Measurements from ENCODE around the gene ARID1B. TPM values are rescaled to one million over a fixed set of nuclear protein-coding genes. Genes with fewer than 3 reads are reported as not detected.
A peak's percentile ranks its signal among the peaks of the same experiment; 100 is the strongest.

Gene ARID1B
- total RNA-seq, 1 donor from 2014 or later: 75.8 TPM

DNA sequence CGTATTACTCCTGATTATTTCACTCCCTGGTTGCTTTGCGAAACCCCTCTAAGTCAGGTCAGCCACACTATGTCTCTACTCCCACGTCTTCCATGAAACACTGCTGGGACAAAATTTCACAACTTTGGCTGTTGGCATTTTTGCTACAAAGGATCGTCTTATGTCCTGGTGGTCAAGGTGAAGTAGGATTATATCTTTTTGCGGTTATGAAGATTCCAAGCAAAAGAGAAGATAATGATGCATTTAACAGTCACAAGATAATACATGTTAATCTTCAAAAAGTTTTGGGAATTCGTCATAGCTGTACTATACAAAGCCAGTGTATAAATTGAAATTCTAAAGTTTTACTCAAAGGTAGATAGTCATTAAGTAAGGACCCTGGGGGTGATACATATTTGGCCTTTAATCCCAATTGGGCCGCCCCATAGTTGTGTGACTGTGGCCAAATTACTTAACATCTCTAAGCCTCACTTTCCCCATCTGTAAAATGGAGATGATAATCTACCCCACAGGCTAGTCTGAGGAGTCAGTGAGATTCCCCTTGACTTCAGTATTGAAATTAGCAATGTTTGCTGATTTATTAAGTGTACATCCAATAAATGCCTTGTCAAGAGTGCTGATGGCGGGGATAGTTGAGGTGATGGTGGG, 212.1 kb downstream of the ARID1B start:
- no peak for DNase-seq (ENCODE audit: low read depth)

DNA sequence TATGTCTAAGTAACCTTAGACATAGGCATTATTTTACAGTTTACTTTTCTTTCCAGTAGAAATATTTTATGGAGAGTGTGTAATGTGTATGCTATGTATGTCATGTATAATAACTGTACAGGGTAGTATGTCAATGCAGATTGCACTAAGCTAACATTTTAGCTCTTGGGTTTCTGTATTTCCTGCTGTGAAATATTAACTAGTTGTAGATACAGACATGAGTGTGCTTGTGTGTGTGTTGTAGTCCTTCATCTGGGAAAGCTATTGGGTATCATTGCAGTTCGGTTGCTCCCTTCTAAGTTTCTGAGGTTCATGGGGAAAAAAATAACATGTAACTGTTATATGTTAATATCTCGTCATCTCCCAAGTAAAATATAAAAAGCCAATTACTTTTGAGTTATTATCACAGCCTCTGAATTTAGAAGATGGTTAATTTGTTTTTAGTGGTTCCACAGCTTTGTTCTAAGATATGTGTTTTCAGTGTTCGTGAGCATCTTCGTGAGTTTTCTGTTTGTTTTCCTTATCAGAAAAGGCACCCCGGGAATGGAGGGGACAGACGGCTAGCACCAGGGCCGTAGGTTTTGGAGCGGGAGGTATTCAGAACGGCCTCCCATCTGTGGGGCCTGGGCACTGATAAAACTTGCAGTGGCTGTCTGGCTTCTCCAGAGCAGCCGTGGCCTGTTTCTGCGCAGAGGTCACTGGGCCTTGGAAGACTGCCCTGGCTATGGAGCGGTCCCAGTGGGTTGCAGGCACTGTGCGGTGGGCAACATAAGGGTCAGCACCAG, 215.0 kb downstream of the ARID1B start:
- peak; percentile 50 for DNase-seq (ENCODE audit: low read depth)

DNA sequence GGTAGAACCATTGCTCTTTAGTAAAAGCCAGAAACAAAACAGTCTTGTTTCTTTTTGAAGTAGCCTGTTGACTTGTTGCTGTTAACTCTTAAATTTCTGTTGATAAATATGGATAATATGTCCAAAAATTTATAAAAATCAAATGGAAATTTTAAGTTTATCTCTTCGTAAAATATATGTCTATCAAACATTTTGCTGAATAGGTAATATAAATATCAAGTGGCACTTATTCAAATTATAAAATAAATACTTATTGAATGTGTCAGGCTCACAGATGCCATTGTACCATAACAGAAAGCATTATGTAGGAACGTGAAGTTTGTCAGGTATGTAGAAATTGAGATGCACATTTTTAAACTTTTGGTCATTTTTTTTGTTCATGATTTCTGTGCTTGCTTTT, 216.5 kb downstream of the ARID1B start:
- DNase-seq (ENCODE audit: low read depth): no peak

DNA sequence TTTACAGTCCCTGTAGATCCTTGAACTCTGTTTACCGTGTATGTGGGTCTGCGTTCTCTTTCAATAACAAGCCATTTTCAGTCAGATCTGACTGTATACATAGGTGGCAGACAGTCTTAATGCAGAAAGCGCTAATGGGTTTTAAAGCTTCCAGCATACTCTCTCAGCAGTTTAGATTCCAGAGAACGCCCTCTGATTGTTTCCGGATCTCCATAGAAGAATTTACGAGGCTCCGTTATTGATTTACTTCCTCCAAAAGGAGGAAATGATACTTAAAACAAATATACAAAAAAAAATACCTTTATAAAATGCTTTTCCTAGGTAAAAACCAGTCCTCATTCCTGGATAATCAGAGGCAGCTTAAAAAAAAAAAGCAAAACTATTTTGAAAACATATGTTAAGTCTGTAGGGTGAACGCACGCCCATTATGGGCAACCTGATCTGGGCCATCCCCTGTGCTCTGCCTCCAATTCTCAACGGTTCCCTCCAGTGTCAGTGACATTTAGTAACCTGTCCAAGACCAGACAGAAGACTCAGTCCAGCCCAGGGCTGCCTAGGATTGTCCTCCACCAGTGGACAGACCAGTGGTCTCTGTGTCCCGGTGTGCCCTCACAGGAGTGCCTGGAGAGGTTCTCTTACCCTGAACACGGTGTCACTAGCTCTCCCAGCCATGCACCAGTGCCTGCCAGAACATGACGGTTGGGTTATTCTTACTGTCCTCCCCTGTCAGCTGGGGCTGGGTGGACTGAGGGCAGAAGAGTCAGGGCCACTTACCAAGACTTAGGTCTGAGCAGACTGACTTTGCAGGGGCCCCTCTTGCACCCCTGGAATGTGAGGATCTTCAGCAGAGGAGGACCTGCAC, 217.3 kb downstream of the ARID1B start:
- DNase-seq (ENCODE audit: low read depth): peak; percentile 71

DNA sequence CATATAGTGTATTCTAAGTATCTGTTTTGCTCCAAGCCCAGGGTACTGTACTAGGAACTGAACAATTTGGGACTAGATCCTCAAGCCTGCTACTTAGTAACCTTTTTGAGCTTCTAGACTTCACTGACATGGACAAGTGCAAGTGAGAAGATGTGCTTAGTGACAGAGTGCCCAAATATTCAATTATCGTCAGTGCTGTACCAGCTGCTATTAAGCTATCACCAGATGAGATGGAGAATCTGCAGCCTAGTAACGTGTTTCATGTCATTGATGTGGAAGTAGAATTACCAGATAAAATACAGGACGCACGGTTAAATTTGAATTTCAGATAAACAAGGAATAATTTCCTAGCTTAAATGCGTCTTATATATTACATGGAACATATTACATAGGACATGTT, 218.3 kb downstream of the ARID1B start:
- no peak for DNase-seq (ENCODE audit: low read depth)

DNA sequence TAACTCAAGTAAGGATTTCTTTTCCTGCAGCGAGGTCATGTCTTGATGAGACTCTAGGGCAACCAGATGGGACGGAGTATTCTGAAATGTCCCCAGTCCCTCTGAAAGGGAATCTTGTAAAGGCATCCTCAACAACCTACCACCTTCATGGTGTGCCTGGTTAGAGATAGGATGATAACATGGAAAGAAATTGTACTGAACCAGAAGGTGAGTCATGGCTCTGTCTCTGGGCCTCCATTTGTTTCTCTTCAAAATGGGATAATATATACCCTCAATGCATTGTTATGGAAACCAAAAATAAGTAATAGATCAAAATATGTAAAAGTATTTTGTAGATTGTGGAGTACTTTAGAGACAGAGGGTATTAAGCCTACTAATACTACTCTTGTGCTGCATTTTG, 219.1 kb downstream of the ARID1B start:
- no peak for DNase-seq (ENCODE audit: low read depth)

DNA sequence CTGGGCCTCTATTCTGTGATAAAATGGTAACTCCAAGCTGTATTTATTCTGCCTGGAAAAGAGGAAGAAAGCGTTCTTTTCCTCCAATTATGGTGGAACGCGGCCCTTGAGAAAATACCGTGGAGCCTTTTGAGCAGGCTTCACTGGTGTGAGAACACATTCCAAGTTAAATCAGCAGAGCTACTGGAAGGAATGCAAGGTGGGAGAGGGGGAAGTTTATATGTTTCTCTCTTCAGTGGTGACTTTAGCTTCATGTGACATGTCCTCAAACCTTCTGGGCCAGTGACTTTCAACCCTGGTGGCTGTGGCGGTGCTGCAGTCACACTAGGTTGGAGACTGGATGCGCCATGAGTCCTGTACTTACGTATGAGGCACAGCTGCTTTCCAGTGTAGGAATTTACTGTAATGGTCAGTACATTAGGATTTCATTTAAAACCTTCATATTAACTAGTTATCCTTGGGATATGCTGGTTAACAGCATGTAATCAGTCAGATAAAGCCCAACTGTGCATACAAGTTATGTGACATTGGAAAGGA, 221.7 kb downstream of the ARID1B start:
- DNase-seq (ENCODE audit: low read depth): no peak

DNA sequence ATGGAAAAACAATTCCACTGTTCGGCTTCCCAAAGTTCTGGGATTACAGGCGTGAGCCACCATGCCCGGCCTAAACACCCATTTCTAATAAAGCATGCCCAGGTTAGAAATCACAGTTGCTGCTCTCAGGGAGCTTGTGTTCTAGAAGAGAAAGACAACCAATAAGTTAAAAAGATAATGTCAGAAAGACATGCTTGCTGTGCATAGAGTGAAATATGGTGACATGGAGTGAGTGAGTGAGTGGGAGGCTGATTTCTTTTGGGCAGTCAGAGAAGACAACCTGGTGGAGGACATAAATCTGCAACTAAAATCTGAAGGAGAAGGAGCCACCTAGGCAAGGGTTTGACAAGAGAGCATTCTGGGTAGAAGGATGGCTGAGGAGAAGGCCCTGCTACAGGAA, 222.6 kb downstream of the ARID1B start:
- DNase-seq (ENCODE audit: low read depth): no peak

DNA sequence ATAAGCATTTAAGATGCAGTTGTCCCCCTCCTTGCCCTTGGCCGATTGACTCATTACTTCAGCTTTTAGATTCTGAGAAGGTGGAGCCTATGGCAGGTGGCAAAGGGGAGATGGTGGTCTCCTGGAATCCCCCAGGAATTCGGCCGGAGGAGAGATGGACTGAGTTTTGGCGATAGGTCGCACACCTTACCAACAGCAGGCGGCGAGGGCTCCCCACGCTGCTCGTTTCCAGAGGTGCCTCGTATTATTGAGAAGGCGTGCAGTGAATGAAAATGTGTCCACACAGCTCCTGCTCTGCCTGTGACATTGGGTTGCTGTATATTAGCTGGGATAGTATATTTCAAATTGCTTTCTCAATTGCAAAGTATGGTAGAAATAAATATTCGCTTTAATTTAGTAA, 224.5 kb downstream of the ARID1B start:
- no peak for DNase-seq (ENCODE audit: low read depth)

DNA sequence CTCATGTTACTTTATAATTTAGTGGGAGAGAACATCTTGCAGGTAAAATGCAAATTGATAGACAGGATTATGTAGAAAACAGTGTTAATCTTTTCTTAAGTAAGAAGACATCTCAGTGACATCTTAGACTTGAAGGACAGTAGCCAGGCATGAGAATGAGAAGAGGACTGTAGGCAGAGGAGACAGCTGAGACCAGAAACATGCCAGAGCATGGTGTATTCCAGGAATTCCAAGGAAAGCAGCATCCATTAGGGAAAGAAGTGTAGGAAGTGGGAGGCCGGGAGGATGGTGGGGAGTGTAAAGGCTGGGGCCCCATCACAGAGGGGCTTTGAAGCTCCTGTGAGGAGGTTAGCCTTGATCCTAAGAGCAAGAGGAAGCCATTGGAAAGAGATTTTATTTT, 225.6 kb downstream of the ARID1B start:
- DNase-seq (ENCODE audit: low read depth): no peak

DNA sequence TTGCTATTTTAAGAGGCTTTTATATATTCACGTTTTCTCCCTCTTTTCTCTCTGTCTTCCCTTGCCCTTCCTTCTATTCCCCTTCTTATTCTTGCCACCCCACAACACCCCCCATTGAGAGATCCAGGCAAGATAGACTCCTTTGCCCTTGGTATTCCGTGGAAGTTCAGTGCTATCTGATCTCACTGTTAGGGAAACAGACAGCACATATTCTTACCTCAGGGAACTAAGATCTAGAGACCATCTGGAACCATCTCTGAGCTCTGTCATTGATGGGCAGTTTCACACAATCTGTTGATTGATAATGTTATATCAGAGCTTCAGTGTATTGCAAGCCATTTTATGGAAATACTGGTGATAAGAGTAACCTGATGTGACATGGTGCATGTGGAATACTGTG, 228.8 kb downstream of the ARID1B start:
- no peak for DNase-seq (ENCODE audit: low read depth)

DNA sequence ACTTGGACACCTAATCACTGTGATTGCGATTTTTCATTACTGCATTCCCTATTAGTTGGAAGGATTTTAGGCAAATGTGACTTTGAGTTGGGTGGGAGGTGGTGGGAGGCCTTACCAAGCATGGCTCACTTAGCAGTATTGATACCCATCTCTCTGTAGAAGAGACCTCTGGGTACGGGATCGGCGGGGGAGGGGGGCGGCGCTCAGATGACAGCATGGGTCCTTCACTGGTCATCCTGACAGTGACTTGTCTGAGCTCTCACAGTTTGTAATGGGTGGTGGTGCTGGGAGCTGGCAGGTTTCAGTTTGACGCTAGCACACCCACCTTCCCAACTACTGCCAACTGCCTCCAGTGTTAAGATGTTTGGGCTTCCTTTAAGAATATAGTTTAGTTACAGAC, 231.4 kb downstream of the ARID1B start:
- no peak for DNase-seq (ENCODE audit: low read depth)

DNA sequence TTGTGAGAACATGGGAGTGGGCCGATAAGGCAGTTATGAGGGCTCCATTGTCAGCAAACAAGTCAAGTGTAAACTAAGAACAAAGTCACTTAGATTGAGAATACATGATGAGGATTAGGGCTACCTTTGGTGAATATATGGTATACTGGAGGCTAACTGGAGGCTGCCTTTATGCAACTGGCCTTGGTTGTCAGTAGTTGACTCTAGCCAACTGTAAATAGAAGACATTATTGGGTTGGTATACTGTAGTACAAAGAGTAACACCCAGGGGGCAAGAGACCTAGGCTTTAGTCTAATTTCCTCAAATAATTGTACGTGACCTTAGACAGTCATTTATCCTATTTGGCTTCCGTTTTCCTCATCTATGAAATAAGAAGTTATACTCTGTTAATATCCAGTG, 235.2 kb downstream of the ARID1B start:
- DNase-seq (ENCODE audit: low read depth): no peak

DNA sequence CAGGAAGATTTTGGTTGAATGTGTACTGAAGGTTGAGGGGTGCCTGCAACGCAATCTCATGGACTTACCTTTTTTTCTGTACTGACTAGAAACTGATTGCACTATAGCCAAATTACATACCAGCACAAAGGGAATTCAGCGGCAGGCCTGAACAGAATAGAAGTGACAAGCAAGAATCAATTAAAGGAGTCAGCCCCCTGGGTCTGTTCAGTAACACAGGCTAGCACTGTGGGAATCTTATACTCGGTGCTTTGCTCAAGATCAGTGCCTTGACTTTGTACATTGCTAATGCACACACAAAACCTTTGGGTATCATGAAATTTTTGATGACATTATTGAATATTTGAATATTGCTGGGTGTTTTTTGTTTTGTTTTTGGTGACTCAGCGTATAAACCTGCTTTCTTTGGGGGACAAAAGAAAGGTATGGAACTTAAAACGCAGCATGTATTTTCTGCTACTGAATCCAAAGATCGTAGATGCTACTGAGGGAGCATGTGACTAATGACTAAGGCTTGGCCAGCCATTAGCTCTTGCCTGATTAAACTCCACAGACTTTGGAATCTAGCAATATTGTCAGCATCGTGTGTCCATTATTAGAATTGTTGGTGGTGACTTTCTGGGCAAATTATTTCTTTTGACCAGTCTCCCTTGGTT, 236.6 kb downstream of the ARID1B start:
- no peak for DNase-seq (ENCODE audit: low read depth)

DNA sequence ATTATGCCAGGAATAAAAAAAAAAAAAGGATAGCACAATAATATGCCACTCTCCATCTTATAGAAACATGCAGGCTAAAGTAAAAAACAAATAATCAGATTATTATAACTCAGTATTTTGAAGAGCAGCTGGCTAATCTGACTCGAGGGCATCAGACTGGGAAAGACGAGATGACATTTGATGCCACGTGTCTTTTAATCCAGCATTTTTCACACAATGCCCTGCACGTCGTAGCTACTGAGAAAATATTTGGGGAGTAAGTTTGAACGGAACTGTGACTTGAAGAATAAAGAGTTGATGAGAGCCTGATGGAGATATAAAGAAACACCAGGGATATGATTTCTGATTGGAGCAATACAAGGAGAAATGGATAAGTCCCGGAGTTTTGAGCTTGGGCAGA, 237.7 kb downstream of the ARID1B start:
- DNase-seq (ENCODE audit: low read depth): no peak

DNA sequence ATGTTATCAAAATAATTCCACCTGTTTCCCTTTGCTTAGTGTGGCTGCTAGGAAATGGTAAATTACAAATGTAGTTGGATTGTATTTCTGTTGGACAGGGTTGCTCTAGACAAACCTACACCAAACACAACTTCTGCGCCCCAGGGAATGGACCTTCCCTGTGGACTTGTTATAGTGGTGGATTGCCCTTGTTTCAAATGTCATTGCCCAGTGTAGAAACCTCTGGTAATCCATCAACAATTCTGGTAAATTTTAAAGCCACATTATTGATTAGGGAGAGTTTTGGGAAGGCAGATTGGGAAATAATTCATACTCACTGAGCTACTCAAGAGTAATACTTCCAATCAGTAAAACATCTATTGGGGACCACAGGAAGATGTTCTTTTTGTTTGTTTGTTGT, 239.8 kb downstream of the ARID1B start:
- no peak for DNase-seq (ENCODE audit: low read depth)

DNA sequence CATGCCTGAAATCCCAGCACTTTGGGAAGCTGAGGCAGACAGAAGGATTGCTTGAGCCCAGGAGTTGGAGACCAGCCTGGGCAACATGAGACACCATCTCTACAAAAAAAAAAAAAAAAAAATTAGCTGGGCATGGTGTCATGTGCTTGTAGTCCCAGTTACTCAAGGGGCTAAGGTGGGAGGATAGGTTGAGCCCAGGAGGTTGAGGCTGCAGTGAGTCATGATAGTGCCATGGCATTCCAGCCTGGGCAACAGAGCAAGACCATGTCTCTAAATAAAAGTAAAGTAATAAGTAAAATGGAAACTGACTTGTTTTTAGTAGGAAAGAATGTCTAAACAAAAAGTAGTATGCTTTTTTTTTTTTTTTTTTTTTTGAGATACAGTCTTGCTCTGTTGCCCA, 240.7 kb downstream of the ARID1B start:
- peak; percentile 98 for DNase-seq (ENCODE audit: low read depth)

DNA sequence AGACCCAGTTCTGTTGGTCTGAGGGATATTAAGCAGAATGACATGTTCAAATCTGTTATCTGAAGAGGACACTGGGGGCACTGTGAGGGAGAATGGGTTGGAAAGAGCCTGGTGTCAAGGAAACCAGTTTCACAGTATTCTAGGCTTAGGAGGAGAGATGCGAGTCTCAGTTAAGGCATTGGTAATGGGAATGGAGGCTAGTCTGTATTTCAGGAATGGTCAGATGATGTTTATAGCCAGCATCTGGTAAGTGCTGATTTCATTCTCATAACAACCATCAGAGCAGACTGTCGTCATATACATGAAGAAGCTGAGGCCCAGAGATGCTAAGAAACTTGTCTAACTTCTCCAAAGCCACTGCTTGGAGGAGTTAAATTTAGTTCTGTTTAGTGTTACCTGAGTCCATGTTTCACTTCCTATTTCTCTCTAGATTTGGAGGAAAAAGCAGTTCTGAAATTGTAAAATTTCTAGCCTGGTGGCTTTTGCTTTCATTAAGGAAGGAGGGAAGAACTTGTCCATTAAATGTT, 242.0 kb downstream of the ARID1B start:
- no peak for DNase-seq (ENCODE audit: low read depth)

DNA sequence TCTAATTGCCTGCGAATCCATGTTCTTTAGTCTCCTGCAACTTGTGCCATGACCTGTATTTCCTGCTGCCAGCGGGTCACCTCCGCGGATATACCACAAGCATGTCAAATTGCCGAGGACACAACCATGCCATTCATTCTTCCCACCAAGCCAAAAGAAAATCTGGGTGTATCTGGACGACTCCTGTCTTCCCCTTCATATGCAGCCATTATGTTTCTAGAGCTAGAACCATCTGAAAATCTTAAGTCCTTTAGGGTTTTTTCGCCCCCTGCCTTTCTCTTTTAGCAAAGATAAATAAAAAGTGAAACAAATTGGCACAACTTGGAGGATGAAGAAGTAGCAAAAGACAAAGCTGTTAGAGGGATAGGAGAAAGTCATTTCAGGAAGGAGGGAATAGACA, 242.6 kb downstream of the ARID1B start:
- no peak for DNase-seq (ENCODE audit: low read depth)

DNA sequence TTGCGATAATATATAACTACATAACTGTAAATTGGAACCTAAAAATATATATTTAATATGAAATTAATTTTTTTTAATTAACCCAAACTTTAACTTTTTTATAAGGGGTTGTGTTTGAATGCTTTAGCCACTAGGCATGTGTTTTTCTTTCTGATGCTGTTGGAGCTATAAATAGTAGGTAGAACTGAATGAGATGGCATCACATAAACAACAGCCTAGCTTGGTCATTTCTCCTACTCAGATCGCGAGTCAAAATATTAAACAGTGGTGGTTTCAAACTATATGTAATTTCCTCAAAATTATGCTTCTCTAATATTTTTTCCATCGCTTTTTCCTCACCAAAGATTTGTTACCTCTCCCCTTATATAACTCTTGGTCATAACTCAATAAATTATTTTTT, 243.2 kb downstream of the ARID1B start:
- DNase-seq (ENCODE audit: low read depth): no peak

DNA sequence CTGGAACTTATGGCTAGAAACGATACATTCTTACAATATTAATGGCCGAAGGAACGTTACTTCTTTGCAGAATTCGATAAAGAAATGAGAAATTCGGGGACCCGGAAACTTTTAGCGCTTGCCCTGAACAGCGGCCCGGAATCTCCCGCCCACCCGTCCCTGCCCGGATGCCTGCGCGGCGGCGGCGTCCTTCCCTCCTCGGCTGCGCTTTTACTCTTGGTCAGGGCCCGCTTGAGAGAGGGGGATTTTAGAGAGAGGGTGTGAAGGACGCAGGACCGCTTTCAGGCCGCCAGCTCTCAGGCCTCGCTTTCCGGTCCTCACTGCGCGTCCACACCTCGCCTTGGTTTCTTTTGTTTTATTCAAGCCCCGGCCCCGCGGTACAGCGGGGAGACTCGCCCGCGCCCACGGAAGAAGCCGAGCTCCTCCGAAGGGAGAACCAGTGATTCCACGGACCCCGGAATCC, 243.7 kb downstream of the ARID1B start:
- no peak for DNase-seq (ENCODE audit: low read depth)

Data from renal cortical epithelial cell (primary cell).